Spinal cord (tissue), 10 donors: ENCODE data around the gene AMIGO3. TPM values are rescaled to one million over a fixed set of nuclear protein-coding genes. Genes with fewer than 3 reads are reported as not detected.
"Not testable (repeated sequence)": the region's sequence is repeated elsewhere in the genome, so short reads cannot be mapped to it uniquely, and the experiment has no call there.

Experiments used
- DNase-seq, 6 donors: peaks; one replicate each; pipeline versions ENCODE4 v3.0.0 to v3.0.0-alpha.2; 2013 to 2015; ENCODE audit warnings: low spot score in 6 of 6, low read depth in 4 of 6
- H3K27ac ChIP-seq: one replicate; pipeline ENCODE4 v1.5.1; 2013; ENCODE audit warnings: low read depth, low read length, control low read depth
- H3K27me3 ChIP-seq: one replicate; pipeline ENCODE4 v1.6.1; 2013; ENCODE audit warnings: low read length; ENCODE audit not compliant: control insufficient read depth, insufficient read depth
- H3K36me3 ChIP-seq: one replicate; pipeline ENCODE4 v1.6.1; 2013; ENCODE audit warnings: low read length; ENCODE audit not compliant: control insufficient read depth, insufficient read depth
- H3K4me1 ChIP-seq: one replicate; pipeline ENCODE4 v1.6.1; 2013; ENCODE audit warnings: low read length; ENCODE audit not compliant: control insufficient read depth, insufficient read depth
- H3K4me3 ChIP-seq: one replicate; pipeline ENCODE4 v1.5.1; 2013; ENCODE audit warnings: low read depth, low read length, control low read depth
- H3K9me3 ChIP-seq: one replicate; pipeline ENCODE4 v1.6.1; 2013; ENCODE audit warnings: low read length; ENCODE audit not compliant: control insufficient read depth, insufficient read depth
- WGBS: methylation state at CpG from one replicate; pipeline ENCODE4 v1.1.5; 2013; ENCODE audit warnings: missing lambda C conversion rate; ENCODE audit not compliant: insufficient coverage; 5-methylcytosine and 5-hydroxymethylcytosine counted together
- polyA plus RNA-seq, 2 donors: library from polyadenylated mRNA; unstranded; fragments of 120-200 nt; gene quantifications; one replicate each; pipeline ENCODE4 v1.2.1, GENCODE V29; 2013; ENCODE audit not compliant: insufficient read length in 2 of 2
- total RNA-seq, 2 donors: library from RNA; depleted of rRNA in 1 of 2; stranded (reverse); fragments of 120-200 nt in 1 of 2; fragments of >200 nt in 1 of 2; gene quantifications; one replicate each; pipeline versions ENCODE4 v1.2.3 to v1.2.4, GENCODE V29; 2013 to 2014
- donor health status: healthy.

AMIGO3 gene
- total and polyA plus RNA-seq, 4 donors = 0.30 to 3.3 (median 2.2) TPM; not detected in 1

- not testable (repeated sequence) for H3K27me3 ChIP-seq, H3K27ac ChIP-seq, H3K9me3 ChIP-seq, DNase-seq, H3K4me3 ChIP-seq, H3K4me1 ChIP-seq
- H3K36me3 ChIP-seq = peaks cover 14% of the 10 kb centered on the region
- WGBS = 76% methylated on average over 4 of the region's 5 CpGs
Observed at GRCh38 chr3:49748874-49749273, 29.4 kb upstream of the AMIGO3 start.

DNA sequence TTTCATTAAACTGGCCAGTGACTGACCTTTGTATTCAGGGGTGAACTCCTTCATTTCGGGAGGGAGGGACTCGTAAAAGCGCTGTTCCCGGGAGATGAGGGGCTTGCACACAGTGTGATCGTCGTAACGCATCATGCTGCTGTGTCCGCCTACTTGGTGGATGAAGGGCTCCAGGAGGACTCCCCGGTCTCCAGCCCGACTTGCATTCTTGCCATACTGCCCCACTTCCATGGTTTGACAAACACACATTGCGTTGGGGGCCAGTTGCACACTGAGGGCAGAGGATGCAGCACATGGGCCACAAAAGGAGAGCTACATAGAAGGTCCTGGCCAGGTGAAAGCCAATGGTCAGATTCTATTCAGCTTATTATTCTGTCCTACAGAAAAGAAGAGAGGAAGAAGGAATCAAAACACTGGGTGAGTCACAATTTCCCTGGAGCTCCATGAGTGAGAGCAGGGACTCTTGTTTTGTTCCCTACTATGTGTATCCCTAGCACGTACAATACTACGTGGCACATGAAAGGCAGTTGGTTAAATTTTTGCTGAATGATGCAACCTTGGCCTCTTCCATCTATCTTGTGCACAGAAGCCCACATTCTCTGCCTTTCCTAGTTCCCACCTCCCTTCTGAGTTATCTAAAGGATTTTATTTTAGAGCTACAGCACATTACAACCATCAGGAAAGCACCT, 28.5 kb upstream of the AMIGO3 start:
- no peaks in the 10 kb centered on the region for H3K4me1 ChIP-seq
- DNase-seq = no peak
- no peaks in the 10 kb centered on the region for H3K9me3 ChIP-seq
- no peak overlapping the region for H3K4me3 ChIP-seq
- no peak overlapping the region for H3K27ac ChIP-seq
- no peaks in the 10 kb centered on the region for H3K27me3 ChIP-seq
- H3K36me3 ChIP-seq = peaks cover 14% of the 10 kb centered on the region
- WGBS = 63% methylated on average over 11 of the region's 13 CpGs

DNA sequence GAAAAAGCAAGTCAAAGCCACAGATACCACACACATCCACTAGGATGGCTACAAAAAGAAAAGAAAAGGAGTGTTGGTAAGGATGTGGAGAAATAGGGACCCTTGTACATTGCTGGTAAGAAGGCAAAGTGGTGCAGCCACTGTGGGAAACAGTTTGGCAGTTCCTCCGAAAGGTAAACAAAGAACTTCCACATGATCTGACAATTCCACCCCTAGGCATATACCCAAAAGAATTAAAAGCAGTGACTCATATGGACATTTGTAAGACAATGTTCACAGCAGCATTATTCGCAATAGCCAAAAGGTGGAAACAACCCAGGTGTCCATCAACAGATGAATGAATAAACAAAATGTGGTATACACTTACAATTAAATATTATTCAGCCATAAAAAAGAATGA, 26.5 kb upstream of the AMIGO3 start:
- DNase-seq = no peak
- peaks cover 16% of the 10 kb centered on the region for H3K36me3 ChIP-seq

GRCh38 chr3:49740427-49740826, 20.9 kb upstream of the AMIGO3 start:
- Histone ChIP-seq H3K36me3 (peaks cover 24% of the 10 kb centered on the region), H3K4me3 (no peak overlapping the region), H3K4me1 (no peaks in the 10 kb centered on the region), H3K27me3 (no peaks in the 10 kb centered on the region), H3K27ac (no peak overlapping the region), H3K9me3 (no peaks in the 10 kb centered on the region)
- no peak for DNase-seq

More for the DNA sequence above, 26.5 kb upstream of the AMIGO3 start:
- H3K27ac ChIP-seq = no peak overlapping the region
- no CpG with 5 or more reads among the region's 2 CpGs for WGBS
- H3K4me1 ChIP-seq = no peaks in the 10 kb centered on the region
- H3K4me3 ChIP-seq = no peak overlapping the region
- H3K27me3 ChIP-seq = no peaks in the 10 kb centered on the region
- no peaks in the 10 kb centered on the region for H3K9me3 ChIP-seq

DNA sequence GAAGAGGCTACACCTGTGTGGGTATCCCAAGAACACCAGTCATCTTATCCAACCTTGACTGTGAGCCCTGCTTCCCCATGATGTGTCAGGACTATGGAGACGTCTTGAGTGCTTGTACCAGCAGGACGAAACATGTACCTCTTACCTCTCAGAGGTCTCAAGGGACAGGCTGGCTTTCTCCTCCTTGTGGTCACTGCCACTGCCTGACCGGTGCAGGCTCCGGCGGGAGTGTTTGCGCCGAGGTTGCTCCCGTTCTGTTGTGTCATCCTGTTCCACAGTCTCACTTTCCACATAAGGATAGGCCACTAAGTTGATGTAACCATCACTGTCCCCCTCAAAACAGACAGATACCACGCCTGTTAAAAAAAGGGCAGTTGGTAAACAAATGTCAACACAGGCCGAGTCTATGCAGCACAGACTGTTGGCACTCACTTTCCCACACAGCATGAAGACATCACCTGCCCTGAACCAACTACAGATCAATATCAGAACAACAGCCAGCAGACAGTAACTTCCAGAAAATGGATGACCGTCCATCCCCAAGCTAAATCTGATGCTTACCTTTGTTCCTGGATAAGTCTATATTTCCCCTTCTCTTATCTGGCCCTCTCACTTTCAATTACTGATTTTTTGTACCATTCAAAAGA, 18.7 kb upstream of the AMIGO3 start:
- Histone ChIP-seq H3K4me1 (no peaks in the 10 kb centered on the region), H3K4me3 (no peak overlapping the region), H3K9me3 (no peaks in the 10 kb centered on the region), H3K27me3 (no peaks in the 10 kb centered on the region), H3K27ac (no peak overlapping the region), H3K36me3 (peaks cover 41% of the 10 kb centered on the region)
- 98% methylated on average over 11 of the region's 11 CpGs for WGBS
- no peak for DNase-seq

- DNase-seq = no peak
- Histone ChIP-seq H3K27me3 (no peaks in the 10 kb centered on the region), H3K36me3 (peaks cover 63% of the 10 kb centered on the region), H3K4me3 (no peak overlapping the region), H3K4me1 (no peaks in the 10 kb centered on the region), H3K27ac (no peak overlapping the region), H3K9me3 (no peaks in the 10 kb centered on the region)
- 92% methylated on average over 4 of the region's 6 CpGs for WGBS
Observed at GRCh38 chr3:49734752-49735151, 15.3 kb upstream of the AMIGO3 start.

DNA sequence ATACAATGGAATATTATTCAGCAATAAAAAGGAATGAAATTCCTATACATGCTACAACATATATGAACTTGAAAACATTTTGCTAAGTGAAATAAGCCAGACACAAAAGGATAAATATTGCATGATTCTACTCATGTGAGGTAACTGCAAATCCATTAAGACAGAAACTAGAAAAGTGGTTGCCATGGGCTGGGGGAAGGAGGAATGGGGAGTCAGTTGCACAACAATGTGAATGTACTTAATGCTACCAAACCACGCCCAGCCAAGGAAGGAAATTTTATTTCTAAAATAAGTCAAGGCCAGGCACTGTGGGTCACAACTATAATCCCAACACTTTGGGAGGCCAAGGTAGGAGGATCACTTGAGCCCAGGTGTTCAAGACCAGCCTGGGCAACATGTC, 14.1 kb upstream of the AMIGO3 start:
- no CpG with 5 or more reads among the region's 1 CpG for WGBS
- H3K4me3 ChIP-seq = no peak overlapping the region
- H3K9me3 ChIP-seq = no peaks in the 10 kb centered on the region
- peaks cover 72% of the 10 kb centered on the region for H3K36me3 ChIP-seq
- no peak for DNase-seq
- no peaks in the 10 kb centered on the region for H3K27me3 ChIP-seq
- H3K27ac ChIP-seq = no peak overlapping the region
- no peaks in the 10 kb centered on the region for H3K4me1 ChIP-seq

DNA sequence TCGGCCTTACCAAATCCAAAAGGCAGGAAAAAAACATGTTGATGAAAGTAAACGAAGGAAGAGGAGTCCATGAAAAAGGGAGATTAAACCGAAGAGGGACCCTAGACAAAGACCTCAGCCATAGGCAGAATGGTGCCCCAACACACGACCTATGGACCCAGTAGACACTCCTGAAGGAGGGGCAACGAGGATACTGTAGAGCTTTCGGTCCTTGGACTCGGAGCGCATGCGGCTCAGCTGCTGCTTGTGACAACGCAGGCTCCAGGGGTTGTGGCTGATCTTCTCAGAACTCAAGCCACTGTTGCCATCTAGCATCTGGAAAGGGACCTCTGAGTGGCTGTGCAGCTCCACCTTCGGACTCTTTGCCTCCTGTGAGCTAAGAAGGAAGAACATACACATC, 13.1 kb upstream of the AMIGO3 start:
- Histone ChIP-seq H3K9me3 (no peaks in the 10 kb centered on the region), H3K27ac (no peak overlapping the region), H3K4me1 (no peaks in the 10 kb centered on the region), H3K4me3 (no peak overlapping the region), H3K36me3 (peaks cover 70% of the 10 kb centered on the region), H3K27me3 (no peaks in the 10 kb centered on the region)
- 96% methylated on average over 11 of the region's 11 CpGs for WGBS
- no peak for DNase-seq

GRCh38 chr3:49729966-49730609, 10.6 kb upstream of the AMIGO3 start:
- Histone ChIP-seq H3K27me3 (no peaks in the 10 kb centered on the region), H3K4me1 (peaks cover 6% of the 10 kb centered on the region), H3K4me3 (no peak overlapping the region), H3K9me3 (no peaks in the 10 kb centered on the region), H3K36me3 (peaks cover 81% of the 10 kb centered on the region), H3K27ac (no peak overlapping the region)
- no peak for DNase-seq
- 97% methylated on average over 4 of the region's 4 CpGs for WGBS

GRCh38 chr3:49727924-49728361, 8.5 kb upstream of the AMIGO3 start:
- H3K4me3 ChIP-seq = no peak overlapping the region
- no peaks in the 10 kb centered on the region for H3K9me3 ChIP-seq
- H3K27ac ChIP-seq = no peak overlapping the region
- WGBS = 96% methylated on average over 13 of the region's 15 CpGs
- no peak for DNase-seq
- H3K4me1 ChIP-seq = peaks cover 22% of the 10 kb centered on the region
- H3K27me3 ChIP-seq = no peaks in the 10 kb centered on the region
- H3K36me3 ChIP-seq = peaks cover 75% of the 10 kb centered on the region
